ENCODE measurements around the gene AGER.
"Not testable (repeated sequence)": the region's sequence is repeated elsewhere in the genome, so short reads cannot be mapped to it uniquely, and the experiment has no call there.

AGER gene

DNA sequence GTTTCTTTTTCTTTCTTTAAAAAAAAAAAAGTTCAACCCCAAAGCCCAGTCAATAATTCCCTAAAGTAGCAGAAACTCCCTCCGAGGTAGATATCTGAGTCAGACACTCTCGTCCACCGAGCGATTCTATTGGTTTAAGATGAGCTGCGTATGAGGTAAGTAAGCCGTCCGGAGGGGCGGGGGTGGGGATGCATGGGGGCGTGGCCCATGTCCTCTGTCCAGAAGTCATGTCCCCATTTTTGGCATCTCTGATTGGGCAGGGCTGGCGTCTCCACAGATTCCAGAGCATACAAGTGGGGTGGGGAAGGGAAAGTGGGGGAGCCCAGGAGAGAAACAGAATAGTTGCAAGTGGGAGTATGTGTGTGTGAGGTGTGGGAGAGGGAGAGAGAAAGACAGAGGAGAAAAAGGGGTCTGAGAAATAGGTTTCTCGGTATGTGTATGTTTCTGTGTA lies 1.7 kb upstream of the AGER start:
- not testable (repeated sequence) for DNase-seq

DNA sequence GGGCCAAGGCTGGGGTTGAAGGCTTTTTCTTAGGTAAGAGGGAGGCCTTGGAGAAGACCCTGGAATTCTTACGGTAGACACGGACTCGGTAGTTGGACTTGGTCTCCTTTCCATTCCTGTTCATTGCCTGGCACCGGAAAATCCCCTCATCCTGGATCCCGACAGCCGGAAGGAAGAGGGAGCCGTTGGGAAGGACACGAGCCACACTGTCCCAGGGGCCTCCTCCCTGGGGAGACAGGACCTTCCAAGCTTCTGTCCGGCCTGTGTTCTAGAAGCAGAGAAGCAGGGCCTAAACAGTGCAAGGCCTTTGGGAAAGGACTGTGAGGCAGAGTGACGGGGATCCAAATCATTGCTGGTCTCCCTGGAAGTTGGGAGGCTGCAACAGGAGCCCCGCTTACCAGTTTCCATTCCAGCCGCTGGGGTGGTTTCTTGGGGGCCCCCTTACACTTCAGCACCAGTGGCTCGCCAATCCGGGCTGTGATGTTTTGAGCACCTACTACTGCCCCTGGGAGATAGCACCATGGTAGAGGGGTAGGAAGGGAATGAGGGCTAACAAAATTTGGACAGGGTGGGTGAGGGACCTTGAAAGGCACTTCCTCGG lies 470 bp downstream of the AGER start:
- no peak for DNase-seq

DNA sequence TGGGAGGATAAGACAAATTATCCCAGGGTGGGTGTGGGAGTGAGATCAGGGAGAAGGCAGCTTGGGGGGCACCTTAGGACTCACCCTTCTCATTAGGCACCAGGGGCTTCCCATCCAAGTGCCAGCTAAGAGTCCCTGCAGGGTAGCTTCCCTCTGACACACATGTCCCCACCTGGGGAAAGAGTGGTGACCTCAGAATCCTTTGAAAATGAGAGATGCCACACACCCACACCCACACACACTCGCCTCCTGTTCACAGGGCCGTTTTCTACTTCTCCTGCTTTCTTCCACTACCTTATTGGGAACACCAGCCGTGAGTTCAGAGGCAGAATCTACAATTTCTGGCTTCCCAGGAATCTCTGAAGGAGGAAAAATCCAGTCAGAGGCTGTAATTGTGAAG lies 1.0 kb downstream of the AGER start:
- no peak for DNase-seq

DNA sequence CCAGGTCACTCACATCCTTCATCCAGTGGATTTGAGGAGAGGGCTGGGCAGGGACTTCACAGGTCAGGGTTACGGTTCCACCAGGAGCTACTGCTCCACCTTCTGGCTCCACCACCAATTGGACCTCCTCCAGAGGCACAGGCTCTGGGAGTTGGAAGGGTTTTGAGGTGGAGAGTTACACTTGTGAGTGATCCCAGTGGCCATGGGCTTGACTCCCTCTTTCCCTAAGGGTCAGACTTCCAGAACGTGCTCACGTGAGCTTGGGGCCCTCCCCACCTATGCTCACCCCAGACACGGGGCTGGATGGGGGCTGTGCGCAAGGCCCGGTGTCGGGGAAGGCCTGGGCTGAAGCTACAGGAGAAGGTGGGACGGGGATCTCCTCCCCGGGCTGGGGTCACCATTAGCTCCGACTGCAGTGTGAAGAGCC lies 1.5 kb downstream of the AGER start:
- no peak for DNase-seq

DNA sequence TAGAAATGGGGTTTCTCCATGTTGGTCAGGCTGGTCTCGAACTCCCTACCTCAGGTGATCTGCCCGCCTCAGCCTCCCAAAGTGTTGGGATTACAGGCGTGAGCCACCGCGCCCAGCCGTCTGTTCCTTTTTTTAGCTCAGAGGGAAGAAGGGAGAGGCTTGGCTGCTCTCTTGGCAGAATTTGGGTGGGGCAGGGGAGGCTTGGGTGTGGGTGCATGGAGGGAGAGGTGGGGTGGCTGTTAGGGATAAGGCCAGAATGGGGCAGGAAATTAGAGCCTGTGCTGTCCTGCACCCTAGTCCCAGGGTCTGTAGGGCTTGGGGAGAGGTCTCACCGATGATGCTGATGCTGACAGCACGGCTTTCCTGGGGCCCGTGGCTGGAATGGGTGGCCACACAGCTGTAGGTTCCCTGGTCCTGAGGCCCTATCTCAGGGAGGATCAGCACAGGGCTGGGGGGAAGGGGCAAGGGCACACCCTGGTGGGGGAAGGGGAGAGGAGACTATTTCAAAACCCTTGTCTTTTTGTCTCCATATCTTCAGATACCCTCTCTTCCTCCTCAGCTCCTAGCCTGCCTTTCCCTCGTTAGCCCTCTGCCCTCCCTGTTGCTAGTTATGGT lies 2.0 kb downstream of the AGER start:
- DNase-seq, result no peak

DNA sequence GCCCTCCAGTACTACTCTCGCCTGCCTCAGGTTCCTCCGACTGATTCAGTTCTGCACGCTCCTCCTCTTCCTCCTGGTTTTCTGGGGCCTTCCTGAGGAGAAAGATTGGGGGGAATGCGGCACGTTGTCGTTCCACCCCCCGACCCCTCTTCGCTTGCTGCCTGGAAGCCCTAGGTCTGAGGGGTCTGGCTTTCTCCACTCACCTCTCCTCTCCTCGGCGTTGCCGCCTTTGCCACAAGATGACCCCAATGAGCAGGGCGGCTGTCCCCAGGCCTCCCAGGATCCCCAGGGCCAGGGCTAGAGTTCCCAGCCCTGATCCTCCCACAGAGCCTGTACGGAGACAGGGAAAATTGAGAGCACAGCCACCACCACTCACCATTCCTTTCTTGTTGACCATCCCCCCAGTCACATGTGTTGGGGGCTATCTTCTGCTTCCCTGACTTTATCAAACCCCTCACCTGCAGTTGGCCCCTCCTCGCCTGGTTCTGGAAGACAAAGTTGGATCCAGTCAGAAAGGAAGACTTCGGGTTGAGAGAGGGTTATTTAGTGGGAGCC lies 2.8 kb downstream of the AGER start:
- no peak for DNase-seq

DNA sequence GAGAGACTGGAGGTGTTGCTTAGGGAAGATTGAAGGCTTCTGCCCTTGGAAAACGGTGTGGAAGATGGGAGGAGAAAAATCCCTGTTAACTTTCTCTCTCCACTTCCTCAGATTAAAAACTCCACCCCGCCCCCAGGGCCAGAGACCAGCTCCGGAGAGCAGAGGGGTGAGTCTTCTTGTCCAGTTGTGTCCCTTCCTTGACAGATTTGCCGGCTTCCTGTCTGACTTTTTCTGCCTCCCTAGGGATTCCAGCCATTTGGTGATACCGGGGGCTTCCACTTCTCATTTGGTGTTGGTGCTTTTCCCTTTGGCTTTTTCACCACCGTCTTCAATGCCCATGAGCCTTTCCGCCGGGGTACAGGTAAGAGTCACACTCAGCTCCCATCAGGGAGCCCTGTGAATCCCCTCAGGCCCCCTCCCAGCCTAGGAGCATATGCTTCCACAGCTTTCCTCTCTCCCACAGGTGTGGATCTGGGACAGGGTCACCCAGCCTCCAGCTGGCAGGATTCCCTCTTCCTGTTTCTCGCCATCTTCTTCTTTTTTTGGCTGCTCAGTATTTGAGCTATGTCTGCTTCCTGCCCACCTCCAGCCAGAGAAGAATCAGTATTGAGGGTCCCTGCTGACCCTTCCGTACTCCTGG lies 4.2 kb downstream of the AGER start:
- no peak for DNase-seq

DNA sequence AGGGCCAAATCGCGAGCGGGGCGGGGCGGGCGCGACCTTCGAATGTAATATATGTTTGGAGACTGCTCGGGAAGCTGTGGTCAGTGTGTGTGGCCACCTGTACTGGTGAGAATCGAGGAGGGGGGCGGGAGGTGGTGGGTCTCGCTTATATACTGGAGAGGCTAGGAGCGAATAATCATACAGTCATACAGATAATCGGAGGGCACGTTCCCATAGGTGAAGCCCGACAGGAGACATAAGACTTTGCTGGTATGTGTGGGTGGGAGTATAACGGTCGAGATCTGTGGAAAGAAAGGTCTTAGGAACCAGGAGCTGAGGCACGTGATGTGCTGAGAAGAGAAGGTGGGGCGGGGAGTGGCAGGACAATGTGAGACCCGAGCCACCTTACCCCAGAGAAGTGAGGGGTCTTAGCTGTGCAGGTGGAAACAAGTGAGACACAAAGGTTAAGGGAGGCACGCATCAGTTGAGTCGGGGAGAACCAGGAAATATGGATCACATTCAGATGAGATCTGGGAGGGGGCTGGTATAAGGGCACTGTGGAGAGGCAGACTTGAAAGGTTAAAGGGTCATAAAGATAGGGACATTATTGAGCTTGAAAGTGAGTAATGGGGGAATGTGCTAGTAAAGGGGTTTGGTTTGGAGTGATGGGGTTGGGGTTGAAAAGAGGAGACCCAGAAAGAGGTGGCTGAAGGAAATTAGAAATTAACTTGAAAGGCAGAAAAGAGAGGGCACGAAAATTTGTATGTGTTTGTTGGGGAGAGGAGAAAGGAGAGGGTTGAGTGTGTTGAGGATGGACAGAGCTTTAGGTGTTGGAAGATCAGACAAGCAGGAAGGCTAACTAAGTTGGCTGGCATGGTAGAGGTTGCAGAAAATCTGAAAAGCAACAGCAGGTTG lies 5.3 kb downstream of the AGER start:
- no peak for DNase-seq

DNA sequence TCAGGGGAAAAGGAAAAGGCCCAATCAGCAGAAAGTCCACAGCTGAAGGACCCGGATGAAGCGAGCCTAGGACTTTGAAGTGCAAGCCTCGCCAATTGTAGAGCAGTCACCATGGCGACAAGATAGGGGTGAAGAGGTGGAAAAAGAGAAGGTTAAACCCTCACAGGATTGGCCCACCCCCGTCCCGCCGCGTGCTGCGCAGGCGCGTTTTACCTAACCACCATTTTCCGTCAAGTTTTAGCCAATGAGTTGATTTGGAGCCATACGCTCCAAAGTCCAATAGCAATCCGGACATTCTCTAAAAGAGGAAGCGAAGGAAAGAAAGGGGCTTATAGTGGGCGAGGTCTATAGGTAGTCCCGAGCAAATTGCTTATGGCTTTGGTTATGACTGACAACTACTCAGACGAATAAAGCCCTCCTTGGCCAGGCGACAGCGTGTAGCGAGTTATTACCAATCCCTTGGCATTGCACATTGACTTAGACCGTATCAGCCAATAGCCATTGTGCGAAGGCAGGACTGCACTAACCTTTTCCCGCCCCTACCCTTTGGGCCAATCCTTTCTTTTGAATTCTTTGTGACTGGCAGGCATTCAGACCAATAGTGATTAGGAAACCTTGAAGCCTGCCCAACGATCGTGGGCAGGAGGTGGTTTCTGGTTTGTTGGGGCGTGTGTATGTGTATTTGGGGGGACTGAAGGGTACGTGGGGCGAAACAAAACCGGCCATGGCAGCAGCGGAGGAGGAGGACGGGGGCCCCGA lies 6.1 kb downstream of the AGER start, which contains the start of gene RNF5:
RNF5 (plus strand) TSS at position 618 of the 759 bp plus-strand sequence; CDS start at position 725, 107 bp downstream.
- peak; percentile 100 for DNase-seq

DNA sequence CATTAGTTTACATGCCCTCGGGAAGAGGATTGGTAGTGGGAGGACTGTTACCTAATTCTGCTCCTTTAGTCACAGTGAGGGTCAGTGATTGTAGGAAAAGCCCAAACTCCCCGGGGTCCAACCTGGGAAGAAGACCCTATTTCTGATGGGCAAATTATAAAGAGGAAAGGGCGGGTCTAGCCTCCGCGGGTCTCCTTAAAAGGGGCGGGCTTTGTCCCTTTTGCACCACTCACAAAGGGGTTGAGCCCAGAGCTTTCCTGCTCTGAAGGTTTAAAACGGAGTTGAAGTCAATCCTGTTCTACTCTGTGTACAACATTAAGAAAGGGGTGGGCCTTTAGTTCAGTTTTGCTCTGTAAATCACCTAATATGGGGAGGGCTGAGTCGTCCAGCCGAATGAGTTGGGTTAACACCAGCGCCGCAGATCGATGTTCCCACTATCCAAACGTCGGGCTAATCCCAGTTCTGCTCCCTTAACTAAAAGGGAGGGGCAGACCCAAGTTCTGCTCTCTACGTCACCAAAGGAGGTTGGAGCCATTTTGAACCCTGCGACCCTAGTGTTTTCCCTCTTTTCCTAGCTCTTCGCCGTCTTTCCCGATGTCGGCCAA lies 6.8 kb downstream of the AGER start:
- no peak for DNase-seq

DNA sequence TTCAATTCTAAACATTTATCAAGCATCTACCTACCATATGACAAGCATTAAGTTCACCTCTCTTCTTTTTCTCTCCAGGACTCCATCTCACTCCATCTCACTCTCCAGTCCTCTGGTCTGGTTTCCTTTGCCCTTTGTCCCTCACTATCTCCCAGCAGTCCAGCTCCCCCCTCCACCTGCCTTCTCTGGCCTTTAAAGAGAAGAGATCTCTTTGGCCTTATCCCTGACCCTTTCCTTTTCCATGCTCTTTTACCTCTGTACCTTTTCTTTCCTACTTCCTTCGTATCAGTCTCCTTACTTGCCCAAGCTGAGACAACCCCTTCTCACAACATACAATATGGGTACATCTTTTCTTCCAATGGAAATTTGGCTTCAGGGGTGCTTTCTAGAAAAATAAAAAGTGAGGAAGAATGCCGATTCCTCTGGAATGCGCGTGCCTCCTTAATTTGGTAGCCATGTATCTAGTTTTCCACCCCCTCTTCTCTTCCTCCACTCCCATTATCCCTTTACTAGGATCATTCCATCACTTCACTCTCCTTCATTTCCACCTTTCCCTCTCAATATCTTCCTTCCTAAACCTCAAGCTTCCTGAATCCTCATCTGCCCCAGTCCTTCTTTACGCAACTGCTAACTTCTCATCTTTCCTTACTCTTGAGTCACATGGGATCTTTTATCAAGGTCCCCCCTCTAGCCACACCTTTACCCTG lies 7.4 kb downstream of the AGER start:
- DNase-seq, result peak; percentile 50

DNA sequence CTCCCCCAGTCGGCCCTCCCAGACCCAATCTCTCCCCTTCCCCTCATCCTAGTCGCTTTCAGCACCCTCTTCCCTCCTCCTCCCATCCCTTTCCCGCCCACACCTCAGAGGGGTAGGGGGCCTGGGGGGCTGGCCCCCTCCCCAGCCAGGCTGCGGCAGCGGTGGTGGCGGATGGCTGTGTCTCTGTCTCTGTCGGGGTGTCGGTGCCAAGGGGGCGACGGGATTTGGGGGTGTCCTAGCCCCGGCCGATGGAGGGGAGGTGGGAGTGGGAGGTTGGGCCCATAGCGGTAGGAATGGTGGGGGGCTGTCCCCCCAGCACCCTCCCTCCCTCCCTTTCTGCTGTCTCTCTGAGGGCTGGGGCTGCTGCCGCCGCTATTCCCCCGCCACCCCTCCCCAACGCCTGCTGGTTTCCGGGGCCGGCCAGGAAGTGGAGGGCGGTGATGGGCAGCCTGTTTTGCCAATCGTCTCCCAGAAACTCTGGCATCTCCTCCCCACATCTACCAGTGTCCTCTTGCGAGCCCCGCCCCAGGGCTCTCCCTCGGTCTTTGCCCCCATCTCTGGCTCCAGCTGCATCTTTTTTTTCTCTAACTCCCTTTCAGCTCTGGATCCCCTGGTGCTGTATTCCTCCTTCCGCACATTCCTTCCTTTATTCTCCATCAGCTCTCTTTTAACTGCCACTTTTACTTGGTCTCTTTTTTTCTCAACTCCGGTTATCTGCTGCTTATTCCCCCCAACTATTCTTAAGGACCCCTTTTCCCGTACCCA lies 8.2 kb downstream of the AGER start, which contains the start of gene AGPAT1:
AGPAT1 (minus strand) TSS at position 374 of the 765 bp plus-strand sequence. CDS start 4,588 bp downstream, outside the sequence.
- peak; percentile 82 for DNase-seq

DNA sequence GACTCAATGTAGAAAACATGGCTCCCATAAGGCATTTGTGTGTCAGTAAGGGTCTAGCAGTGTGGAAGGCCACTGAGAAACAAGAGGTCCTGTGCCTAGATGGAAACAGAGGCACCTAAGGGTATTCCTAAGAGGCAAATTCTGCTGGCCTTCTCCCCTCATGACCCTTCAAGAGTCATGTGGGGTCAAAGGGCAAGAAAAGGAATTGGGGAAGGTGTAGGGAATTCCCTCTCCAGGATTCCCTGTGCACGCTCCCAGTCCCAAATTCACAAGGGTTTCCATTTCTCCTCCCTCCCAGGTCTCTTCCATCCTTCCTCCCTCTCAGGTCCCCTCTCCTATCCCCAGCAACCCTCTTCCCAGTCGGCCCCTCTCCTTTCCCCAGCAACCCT lies 8.7 kb downstream of the AGER start:
- DNase-seq, result no peak

DNA sequence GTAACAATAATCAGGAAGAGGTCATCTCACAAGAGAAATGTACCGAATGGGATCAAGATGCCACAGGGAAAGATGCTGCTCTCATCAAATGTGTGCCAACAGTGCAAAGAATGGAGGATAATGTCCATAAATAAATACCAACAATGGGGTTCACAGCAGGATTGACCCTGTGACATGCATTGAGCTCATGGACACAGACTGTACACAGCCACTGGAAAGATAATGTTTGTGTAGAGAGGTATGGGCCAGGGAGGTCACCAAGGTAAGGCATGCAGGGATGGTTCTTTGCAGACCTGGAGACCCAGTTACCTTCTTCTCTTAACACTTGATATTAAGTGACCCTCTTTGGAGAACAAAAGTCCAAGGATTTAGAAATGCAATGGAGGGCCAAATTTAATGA lies 9.6 kb downstream of the AGER start:
- DNase-seq, result no peak

DNA sequence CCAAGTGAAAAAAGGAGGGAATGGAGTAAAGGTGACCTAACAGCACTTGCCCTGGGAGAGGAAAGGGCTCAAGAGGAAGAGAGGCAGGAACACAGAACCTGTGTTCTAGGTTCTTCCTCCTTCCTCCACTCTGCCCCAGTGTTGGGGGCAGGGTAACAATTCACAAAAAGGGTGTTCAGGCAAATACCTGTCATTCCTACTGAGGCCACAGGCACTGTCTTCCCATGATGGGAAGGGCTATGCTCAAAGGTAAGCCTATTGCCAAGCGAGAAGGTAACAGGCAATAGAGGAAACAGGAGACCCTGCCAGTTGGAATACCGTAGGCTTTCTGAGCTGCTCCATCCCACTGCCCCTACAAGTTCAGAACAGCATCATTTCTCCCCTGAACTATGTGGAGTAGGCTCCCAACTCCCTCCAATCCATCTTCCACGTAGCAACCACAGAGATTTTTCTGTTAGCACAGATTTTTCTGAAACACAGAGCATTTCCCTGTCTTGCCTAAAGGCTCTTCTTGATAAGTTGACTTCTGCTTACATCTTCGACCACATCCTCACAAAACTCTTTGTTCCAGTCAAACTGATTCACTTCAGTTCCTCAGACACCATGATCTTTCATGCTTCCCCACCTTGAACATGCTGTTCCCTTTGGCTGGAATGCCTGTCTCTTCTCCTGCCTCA lies 10.9 kb downstream of the AGER start:
- DNase-seq, result no peak

DNA sequence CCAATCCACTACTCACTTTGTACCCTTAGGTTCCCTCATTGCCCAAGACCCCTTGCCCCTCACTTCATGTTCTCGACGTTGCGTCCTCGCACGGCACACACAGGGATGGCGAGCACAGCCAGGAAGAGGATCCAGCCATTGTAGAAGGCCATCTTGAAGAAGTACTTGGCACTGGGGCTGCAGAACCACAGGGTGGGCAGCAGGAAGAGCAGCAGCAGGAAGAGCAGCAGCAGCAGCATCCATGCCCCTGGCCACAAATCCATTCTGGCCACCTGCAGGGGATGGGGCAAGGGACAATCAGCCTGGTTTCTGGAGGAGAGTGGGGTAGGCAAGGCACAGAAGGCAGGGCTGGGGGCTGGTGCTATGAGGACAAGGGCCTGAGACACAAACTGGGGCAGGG lies 12.8 kb downstream of the AGER start:
- no peak for DNase-seq

DNA sequence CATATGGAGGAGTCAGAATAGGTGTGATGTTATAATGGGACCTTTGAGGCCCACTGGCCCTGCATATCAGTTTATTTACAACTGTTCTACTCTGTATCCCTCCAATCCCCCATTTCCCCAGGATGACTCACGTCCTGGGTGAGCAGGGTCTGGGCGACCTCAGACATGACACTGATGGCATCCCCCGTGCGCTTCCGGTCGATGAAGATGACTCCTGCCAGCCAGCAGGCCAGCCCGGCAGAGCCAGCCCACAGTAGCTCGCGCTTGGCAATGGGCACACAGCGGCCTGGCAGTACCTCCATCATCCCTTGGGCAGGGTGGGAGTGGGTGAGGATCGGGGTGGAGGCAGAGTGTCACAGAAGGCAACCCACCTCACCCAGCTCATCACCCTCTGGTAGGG lies 13.8 kb downstream of the AGER start:
- DNase-seq, result no peak

DNA sequence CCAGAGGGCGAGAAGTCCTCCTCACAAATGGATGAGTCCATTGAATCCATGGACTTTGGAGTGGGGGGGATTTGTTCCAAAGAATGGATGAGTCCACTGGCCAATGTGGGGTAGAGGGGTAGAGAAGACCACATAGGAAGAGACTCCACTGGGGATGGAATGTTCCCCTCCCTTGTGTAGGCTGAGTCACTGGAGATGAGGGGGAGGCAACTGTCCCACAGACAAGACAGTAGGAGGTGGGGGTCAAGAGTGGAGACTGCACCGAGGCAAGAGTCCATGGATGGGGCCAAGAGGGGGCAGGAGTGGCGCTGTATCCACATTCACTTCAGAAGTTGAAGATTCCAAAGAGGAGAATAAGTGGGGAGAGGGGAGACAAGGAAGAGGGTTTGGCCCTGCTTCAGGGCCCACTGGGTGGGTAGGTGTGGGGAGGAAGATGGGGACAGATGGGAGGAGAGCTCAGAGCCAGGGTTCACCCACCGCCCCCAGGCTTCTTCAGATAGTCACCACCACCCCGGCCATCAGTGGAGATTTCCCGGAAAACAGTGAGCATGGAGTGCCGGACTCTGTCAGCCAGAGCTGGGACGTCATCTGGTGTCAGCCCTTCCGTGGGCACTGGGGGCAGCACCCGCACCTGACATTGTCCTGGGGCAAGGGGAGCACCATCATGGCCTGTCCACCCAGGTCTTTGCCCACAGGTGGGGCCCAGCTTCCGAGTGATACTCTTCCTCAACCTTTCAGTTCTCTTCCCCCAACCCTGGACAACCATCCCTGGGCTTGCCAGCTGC lies 15.1 kb downstream of the AGER start:
- no peak for DNase-seq

DNA sequence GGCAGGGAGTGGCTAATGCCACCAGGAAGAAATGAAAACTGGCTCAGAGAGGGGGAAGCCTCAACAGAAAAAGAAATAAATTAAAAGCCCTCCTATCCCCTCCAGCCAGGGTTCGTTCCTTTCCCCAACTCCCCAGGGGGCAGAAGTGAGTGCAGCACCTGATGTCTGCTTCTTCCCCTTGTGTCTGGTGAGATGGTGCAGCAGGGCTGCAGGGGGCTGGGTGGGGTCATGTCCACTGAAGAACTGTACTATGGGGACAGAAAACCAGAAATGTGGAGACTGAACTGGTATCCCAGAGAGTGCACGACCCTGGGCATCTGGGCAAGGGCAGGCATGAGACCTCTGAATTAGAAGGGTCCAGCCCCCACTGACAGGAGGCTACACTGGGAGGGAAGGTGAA lies 15.7 kb downstream of the AGER start:
- no peak for DNase-seq
